ENCODE results near the gene SF3B5.

The SF3B5 gene

DNA sequence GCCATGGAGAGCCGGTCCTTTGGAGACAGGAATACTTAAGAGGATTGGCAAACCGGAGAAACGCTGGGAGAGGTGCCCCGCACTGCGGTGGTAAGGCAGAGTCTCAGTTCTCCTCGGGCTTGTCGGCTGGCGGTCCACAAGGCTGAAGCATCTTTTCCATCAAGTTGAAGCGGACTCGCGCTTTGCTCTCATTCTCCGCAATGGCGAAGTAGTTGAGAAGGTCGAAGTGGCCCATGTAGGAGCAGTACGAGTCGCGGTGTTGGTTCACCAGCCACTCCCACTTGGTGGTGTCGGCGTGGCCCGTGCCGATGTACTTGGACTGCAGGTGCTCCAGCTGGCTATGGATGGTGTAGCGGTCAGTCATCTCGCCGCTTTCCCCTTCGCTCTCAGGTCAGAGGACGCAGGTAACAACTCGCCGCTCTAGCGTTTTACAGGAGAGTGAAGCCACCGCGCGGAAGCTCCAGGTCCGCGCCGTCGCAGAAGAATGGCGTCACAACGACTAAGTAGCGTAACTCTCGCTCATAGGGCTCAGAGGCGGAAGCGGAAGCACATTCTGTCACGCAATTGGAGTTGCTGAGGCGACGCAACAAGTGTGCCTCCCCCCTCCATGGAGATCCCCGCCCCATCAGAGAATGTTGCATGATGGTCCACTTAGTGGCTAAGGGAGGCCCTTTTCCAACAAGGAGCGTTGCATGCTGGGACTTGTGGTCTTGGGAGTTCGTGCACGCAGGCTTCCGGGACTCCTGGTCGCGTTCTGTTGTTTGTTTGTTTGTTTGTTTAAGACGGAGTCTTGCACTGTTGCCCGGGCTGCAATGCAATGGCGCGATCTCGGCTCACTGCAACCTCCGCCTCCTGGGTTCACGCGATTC lies at the start of gene SF3B5:
Gene SF3B5, minus strand, starts transcription at position 440 of the 869 bp plus-strand sequence. Its CDS starts 76 bp downstream, at position 364.
- TF ChIP-seq, protein P1, sequence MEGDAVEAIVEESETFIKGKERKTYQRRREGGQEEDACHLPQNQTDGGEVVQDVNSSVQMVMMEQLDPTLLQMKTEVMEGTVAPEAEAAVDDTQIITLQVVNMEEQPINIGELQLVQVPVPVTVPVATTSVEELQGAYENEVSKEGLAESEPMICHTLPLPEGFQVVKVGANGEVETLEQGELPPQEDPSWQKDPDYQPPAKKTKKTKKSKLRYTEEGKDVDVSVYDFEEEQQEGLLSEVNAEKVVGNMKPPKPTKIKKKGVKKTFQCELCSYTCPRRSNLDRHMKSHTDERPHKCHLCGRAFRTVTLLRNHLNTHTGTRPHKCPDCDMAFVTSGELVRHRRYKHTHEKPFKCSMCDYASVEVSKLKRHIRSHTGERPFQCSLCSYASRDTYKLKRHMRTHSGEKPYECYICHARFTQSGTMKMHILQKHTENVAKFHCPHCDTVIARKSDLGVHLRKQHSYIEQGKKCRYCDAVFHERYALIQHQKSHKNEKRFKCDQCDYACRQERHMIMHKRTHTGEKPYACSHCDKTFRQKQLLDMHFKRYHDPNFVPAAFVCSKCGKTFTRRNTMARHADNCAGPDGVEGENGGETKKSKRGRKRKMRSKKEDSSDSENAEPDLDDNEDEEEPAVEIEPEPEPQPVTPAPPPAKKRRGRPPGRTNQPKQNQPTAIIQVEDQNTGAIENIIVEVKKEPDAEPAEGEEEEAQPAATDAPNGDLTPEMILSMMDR (conservative IDR thresholded peaks at IDR 0.05) = no peak
- peak within 1 kb of the TSS; percentile 74 for H3K27ac ChIP-seq

DNA sequence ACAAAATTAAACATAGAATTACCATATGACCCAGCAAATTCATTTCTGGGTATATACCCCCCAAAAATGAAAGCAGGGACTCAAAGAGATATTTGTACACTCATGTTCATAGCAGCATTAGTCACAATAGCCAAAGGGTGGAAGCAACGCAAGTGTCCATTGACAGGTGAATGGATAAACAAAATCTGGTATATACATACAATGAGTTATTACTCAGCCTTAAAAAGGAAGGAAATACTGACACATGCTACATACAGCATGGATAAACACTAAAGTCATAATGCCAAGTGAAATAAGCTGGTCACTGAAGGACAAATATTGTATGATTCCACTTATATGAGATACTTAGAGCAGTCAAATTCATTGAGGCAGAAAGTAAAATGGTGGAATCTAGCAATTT lies 49.6 kb upstream of the SF3B5 start:
- TF ChIP-seq, protein P1 (conservative IDR thresholded peaks at IDR 0.05) = no peak
- H3K27ac ChIP-seq = no peak overlapping the region

DNA sequence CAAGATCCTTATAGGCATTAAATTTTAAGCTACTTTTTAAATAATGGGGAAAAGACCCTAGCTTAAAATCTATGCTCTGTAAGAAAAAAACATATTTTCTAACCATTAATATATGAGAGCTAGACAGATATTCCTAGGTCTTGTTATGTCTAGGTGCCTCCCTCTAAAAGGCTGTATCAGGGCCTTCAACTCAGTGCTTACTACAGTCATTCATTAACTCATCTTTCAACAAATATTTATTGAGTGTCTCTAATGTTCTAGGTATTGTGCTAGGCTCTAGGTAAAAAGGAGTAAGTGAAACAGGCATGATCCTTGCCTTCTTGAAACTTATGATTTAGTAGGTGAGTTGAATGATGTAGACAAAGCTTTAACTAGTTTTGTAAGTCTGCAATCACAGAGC lies 48.5 kb upstream of the SF3B5 start:
- no peak overlapping the region for H3K27ac ChIP-seq
- TF ChIP-seq, protein P1 (conservative IDR thresholded peaks at IDR 0.05) = no peak

DNA sequence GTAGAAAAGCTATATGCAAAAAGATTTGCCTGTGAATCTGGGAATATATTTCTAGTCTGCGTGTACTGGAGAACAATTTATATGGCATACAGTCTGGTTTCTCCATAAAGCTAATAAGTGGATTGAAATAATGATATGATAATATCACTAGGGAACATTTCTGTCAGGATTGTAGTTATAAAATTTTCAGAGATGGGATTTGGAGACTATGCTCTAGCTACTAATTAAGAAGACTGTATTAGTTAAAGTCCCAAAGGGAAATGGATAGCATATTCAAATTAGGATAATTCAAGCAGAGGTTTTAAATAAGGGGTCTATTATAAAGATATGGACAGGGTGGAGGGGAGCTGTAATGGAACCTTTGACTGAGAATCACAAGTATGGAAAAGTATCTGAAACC lies 47.7 kb upstream of the SF3B5 start:
- H3K27ac ChIP-seq = no peak overlapping the region
- TF ChIP-seq, protein P1 (conservative IDR thresholded peaks at IDR 0.05) = no peak

DNA sequence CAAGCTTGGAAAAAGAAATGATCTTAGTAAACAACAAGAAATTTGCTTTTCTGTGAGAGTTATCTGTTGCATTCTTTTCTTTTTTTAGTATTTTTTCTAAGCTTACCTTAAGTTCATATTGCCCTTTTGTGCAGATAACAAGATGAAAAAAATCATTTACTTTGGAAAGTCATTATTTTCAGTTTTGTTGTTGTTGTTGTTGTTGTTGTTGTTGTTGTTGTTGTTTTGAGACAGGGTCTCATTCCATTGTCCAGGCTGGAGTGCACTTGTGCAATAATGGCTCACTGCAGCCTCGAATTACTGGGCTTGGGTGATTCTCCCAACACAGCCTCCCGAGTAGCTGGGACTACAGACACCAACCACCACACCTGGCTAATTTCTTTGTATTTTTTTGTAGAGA lies 46.1 kb upstream of the SF3B5 start:
- TF ChIP-seq, protein P1 (conservative IDR thresholded peaks at IDR 0.05) = no peak
- H3K27ac ChIP-seq = no peak overlapping the region

DNA sequence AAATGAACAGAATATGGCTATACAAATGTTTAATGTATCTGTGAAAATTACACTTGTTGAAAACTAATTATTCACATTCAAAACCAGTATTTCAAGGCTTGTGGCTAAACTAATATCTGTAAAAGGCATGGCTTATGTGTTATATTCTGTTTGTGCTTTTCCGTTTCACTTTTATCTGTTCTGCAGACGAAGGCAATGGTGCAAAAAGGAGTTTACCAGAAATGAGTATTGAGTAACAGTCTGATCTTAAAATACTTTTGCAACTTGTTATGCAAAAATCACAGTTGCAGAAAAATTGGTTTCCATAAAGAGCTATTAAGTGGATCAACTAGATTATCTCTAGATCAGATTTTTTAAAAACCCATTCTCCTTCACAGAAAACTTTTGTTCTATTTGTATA lies 45.5 kb upstream of the SF3B5 start:
- TF ChIP-seq, protein P1 (conservative IDR thresholded peaks at IDR 0.05) = no peak
- H3K27ac ChIP-seq = no peak overlapping the region

DNA sequence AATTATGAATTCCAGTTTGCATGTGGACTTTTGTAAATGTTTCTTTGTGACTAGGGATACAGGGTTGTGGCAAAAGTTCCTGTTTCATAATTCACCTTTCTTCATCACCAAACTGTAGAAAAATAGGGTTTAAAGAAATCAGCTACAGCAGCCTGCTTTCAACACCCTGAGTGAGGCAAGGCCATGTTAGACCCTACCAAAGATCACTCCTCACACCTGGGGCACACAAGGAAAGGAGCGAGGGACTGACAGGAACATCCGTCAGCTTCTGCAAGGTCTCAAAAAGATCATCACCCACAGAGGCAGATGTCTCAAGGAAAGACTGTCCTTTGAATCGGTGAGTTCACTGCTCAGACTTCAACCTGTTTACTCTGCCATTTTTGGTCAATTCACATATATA lies 44.4 kb upstream of the SF3B5 start:
- TF ChIP-seq, protein P1 (conservative IDR thresholded peaks at IDR 0.05) = no peak
- H3K27ac ChIP-seq = no peak overlapping the region

All from VCaP (cell line).